Measurements from ENCODE around the gene SPACA6.
A peak's percentile ranks its signal among the peaks of the same experiment; 100 is the strongest.

SPACA6 gene

DNA sequence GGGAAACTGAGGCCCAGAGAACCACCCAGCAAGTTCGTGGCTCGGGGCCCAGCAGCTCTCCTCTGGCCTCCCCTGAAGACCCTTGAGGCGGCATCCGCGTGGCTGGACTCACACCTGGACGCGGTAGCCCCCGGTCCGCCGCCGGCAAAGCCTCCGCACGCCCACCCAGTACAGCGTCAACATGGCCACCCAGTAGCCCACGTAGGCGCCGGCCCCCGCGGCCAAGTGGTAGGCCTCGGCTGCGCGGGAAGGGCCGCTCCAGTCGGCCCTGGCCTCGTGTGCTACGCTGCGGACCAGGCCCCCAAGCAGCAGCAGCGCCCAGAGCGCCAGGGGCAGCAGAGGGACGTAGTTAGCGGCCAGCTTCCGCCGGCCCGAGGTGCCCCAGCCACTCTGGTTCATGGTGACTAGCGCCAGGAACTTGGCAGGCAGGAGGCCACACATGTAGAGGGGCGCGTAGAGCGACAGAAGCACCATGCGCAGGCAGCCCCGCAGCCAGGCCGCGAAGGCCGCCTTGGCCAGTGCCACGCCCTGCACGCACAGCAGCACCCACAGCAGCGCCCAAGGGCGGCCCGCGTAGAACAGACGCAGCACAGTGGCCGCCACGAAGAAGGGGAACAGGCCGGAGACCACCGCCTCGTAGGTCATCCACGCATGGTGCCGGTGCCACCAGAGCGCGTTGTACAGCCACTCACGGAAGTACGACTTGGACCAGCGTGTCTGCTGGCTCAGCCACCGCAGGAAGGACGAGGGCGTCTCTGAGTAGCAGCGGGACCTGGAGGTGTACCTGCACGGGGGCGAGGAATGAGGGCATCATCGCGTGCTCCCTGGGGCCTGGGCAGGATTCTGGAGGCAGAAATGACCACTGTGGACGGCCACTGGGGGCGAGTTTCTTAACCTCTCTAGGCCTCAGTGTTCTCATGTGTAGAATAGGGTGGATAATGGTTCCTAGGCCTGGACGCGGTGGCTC is 20.5 kb downstream of the SPACA6 start:
- Histone ChIP-seq H3K18ac (ENCODE audit: low read length) (peak overlapping the region; percentile 60), H3K9ac (ENCODE audit: low read depth, low read length, poor library complexity) (no peak overlapping the region), H3K4ac (ENCODE audit: low read length) (no peak overlapping the region), H3K27me3 (ENCODE audit: control insufficient read depth in 3 of 3, insufficient read depth in 3 of 3, low read depth in 1 of 3, low read length in 3 of 3) (peaks cover 0 to 31% (median 3%) of the 10 kb centered on the region in 3 experiments), H3K23ac (ENCODE audit: low read depth, low read length, poor library complexity) (peak overlapping the region; percentile 76), H3K9me3 (replicated peaks in 1 of 2; ENCODE audit: control insufficient read depth in 2 of 2, insufficient read depth in 1 of 2, low read depth in 1 of 2, low read length in 2 of 2) (no peaks in the 10 kb centered on the region), H3K14ac (ENCODE audit: low read length) (no peak overlapping the region), H2AFZ (ENCODE audit: low read length) (no peak overlapping the region), H2BK120ac (ENCODE audit: low read depth, low read length) (no peak overlapping the region), H2AK5ac (ENCODE audit: low read depth, low read length) (peak overlapping the region; percentile 60), H4K91ac (ENCODE audit: low read depth, low read length, poor library complexity) (peak overlapping the region; percentile 7), H4K8ac (ENCODE audit: low read depth, low read length) (peak overlapping the region; percentile 23), H2BK15ac (ENCODE audit: low read length) (no peak overlapping the region), H3K4me3 (ENCODE audit: low read length in 2 of 2) (no peak overlapping the region), H3K4me2 (ENCODE audit: insufficient read depth, low read length, poor library complexity, severe bottlenecking) (no peak overlapping the region), H2BK12ac (ENCODE audit: low read length) (peak overlapping the region; percentile 53), H3K79me1 (ENCODE audit: low read depth, low read length) (no peaks in the 10 kb centered on the region), H2BK5ac (ENCODE audit: low read length) (no peak overlapping the region), H3K36me3 (replicated peaks in 1 of 2; ENCODE audit: control insufficient read depth in 2 of 2, insufficient read depth in 2 of 2, low read length in 2 of 2) (no peaks in the 10 kb centered on the region), H3K27ac (replicated peaks; ENCODE audit: low read length) (no peak overlapping the region), H3K4me1 (ENCODE audit: control insufficient read depth in 2 of 2, insufficient read depth in 1 of 2, low read depth in 1 of 2, low read length in 2 of 2) (no peaks in the 10 kb centered on the region)
- WGBS, 2 donors (ENCODE audit: extremely low coverage in 2 of 2, insufficient read length in 2 of 2, insufficient replicate concordance in 1 of 2): no CpG with 5 or more reads among the region's 74 CpGs
- no peak for DNase-seq (ENCODE audit: low spot score)

DNA sequence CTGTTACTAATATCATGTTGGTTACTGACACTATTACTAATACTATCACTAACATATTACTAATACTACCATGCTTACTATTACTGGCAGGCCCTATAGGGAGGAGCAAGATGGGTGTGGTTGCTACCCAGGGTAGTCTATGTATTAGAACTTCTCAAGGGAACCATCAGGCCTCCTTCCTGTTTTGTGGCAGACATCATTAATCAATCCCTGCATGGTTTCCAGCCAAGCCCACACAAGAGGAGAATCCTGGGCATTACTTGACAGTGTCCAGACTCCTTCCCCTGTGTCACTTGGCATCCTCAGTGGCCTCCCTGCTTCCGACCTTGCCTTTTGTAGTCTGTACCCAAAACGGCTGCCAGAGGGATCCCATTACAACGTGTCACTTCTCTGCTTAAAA is 21.7 kb downstream of the SPACA6 start:
- Histone ChIP-seq H3K9ac (ENCODE audit: low read depth, low read length, poor library complexity) (no peak overlapping the region), H2BK12ac (ENCODE audit: low read length) (no peak overlapping the region), H2AK5ac (ENCODE audit: low read depth, low read length) (no peak overlapping the region), H3K27me3 (ENCODE audit: control insufficient read depth in 3 of 3, insufficient read depth in 3 of 3, low read depth in 1 of 3, low read length in 3 of 3) (peaks cover 8 to 43% (median 15%) of the 10 kb centered on the region in 3 experiments), H3K4me2 (ENCODE audit: insufficient read depth, low read length, poor library complexity, severe bottlenecking) (no peak overlapping the region), H3K18ac (ENCODE audit: low read length) (no peak overlapping the region), H3K4ac (ENCODE audit: low read length) (no peak overlapping the region), H3K36me3 (replicated peaks in 1 of 2; ENCODE audit: control insufficient read depth in 2 of 2, insufficient read depth in 2 of 2, low read length in 2 of 2) (no peaks in the 10 kb centered on the region), H2AFZ (ENCODE audit: low read length) (no peak overlapping the region), H3K14ac (ENCODE audit: low read length) (no peak overlapping the region), H3K79me1 (ENCODE audit: low read depth, low read length) (no peaks in the 10 kb centered on the region), H3K9me3 (replicated peaks in 1 of 2; ENCODE audit: control insufficient read depth in 2 of 2, insufficient read depth in 1 of 2, low read depth in 1 of 2, low read length in 2 of 2) (peaks cover 0 to 5% of the 10 kb centered on the region in 2 donors), H3K27ac (replicated peaks; ENCODE audit: low read length) (no peak overlapping the region), H4K91ac (ENCODE audit: low read depth, low read length, poor library complexity) (no peak overlapping the region), H3K4me1 (ENCODE audit: control insufficient read depth in 2 of 2, insufficient read depth in 1 of 2, low read depth in 1 of 2, low read length in 2 of 2) (peaks cover 0 to 2% of the 10 kb centered on the region in 2 donors), H3K4me3 (ENCODE audit: low read length in 2 of 2) (no peak overlapping the region), H2BK120ac (ENCODE audit: low read depth, low read length) (no peak overlapping the region), H3K23ac (ENCODE audit: low read depth, low read length, poor library complexity) (no peak overlapping the region), H2BK5ac (ENCODE audit: low read length) (no peak overlapping the region), H2BK15ac (ENCODE audit: low read length) (no peak overlapping the region), H4K8ac (ENCODE audit: low read depth, low read length) (no peak overlapping the region)
- no peak for DNase-seq (ENCODE audit: low spot score)
- WGBS, 2 donors (ENCODE audit: extremely low coverage in 2 of 2, insufficient read length in 2 of 2, insufficient replicate concordance in 1 of 2): no CpG with 5 or more reads among the region's 3 CpGs

- H3K4me3 ChIP-seq (ENCODE audit: low read length in 2 of 2): no peak overlapping the region
- no peak overlapping the region for H2AK5ac ChIP-seq (ENCODE audit: low read depth, low read length)
- H3K36me3 ChIP-seq (replicated peaks in 1 of 2; ENCODE audit: control insufficient read depth in 2 of 2, insufficient read depth in 2 of 2, low read length in 2 of 2): no peaks in the 10 kb centered on the region
- no peak overlapping the region for H3K4ac ChIP-seq (ENCODE audit: low read length)
- H3K4me2 ChIP-seq (ENCODE audit: insufficient read depth, low read length, poor library complexity, severe bottlenecking): no peak overlapping the region
- no peak overlapping the region for H3K23ac ChIP-seq (ENCODE audit: low read depth, low read length, poor library complexity)
- H3K4me1 ChIP-seq (ENCODE audit: control insufficient read depth in 2 of 2, insufficient read depth in 1 of 2, low read depth in 1 of 2, low read length in 2 of 2): peaks cover 0 to 2% of the 10 kb centered on the region in 2 donors
- H2AFZ ChIP-seq (ENCODE audit: low read length): no peak overlapping the region
- H2BK15ac ChIP-seq (ENCODE audit: low read length): no peak overlapping the region
- H3K9me3 ChIP-seq (replicated peaks in 1 of 2; ENCODE audit: control insufficient read depth in 2 of 2, insufficient read depth in 1 of 2, low read depth in 1 of 2, low read length in 2 of 2): peaks cover 0 to 5% of the 10 kb centered on the region in 2 donors
- no peak overlapping the region for H3K9ac ChIP-seq (ENCODE audit: low read depth, low read length, poor library complexity)
- no peak overlapping the region for H2BK120ac ChIP-seq (ENCODE audit: low read depth, low read length)
- H3K18ac ChIP-seq (ENCODE audit: low read length): no peak overlapping the region
- no peak overlapping the region for H4K91ac ChIP-seq (ENCODE audit: low read depth, low read length, poor library complexity)
- no peak overlapping the region for H4K8ac ChIP-seq (ENCODE audit: low read depth, low read length)
- no CpG with 5 or more reads among the region's 3 CpGs for WGBS, 2 donors (ENCODE audit: extremely low coverage in 2 of 2, insufficient read length in 2 of 2, insufficient replicate concordance in 1 of 2)
- no peak overlapping the region for H2BK12ac ChIP-seq (ENCODE audit: low read length)
- no peak for DNase-seq (ENCODE audit: low spot score)
- no peaks in the 10 kb centered on the region for H3K79me1 ChIP-seq (ENCODE audit: low read depth, low read length)
- peaks cover 8 to 53% (median 18%) of the 10 kb centered on the region in 3 experiments for H3K27me3 ChIP-seq (ENCODE audit: control insufficient read depth in 3 of 3, insufficient read depth in 3 of 3, low read depth in 1 of 3, low read length in 3 of 3)
- no peak overlapping the region for H2BK5ac ChIP-seq (ENCODE audit: low read length)
- no peak overlapping the region for H3K27ac ChIP-seq (replicated peaks; ENCODE audit: low read length)
- no peak overlapping the region for H3K14ac ChIP-seq (ENCODE audit: low read length)
Measured at GRCh38 chr19:51715850-51716249, 22.7 kb downstream of the SPACA6 start.

GRCh38 chr19:51716925-51717324 is 23.8 kb downstream of the SPACA6 start:
- Histone ChIP-seq H2BK5ac (ENCODE audit: low read length) (no peak overlapping the region), H2BK120ac (ENCODE audit: low read depth, low read length) (no peak overlapping the region), H3K4ac (ENCODE audit: low read length) (no peak overlapping the region), H3K23ac (ENCODE audit: low read depth, low read length, poor library complexity) (no peak overlapping the region), H2BK15ac (ENCODE audit: low read length) (no peak overlapping the region), H3K36me3 (replicated peaks in 1 of 2; ENCODE audit: control insufficient read depth in 2 of 2, insufficient read depth in 2 of 2, low read length in 2 of 2) (no peaks in the 10 kb centered on the region), H3K4me3 (ENCODE audit: low read length in 2 of 2) (no peak overlapping the region), H3K9me3 (replicated peaks in 1 of 2; ENCODE audit: control insufficient read depth in 2 of 2, insufficient read depth in 1 of 2, low read depth in 1 of 2, low read length in 2 of 2) (peaks cover 0 to 5% of the 10 kb centered on the region in 2 donors), H2BK12ac (ENCODE audit: low read length) (no peak overlapping the region), H3K9ac (ENCODE audit: low read depth, low read length, poor library complexity) (no peak overlapping the region), H3K14ac (ENCODE audit: low read length) (no peak overlapping the region), H4K8ac (ENCODE audit: low read depth, low read length) (no peak overlapping the region), H3K27ac (replicated peaks; ENCODE audit: low read length) (no peak overlapping the region), H3K79me1 (ENCODE audit: low read depth, low read length) (no peaks in the 10 kb centered on the region), H4K91ac (ENCODE audit: low read depth, low read length, poor library complexity) (no peak overlapping the region), H3K18ac (ENCODE audit: low read length) (no peak overlapping the region), H3K4me2 (ENCODE audit: insufficient read depth, low read length, poor library complexity, severe bottlenecking) (no peak overlapping the region), H2AFZ (ENCODE audit: low read length) (no peak overlapping the region), H3K27me3 (ENCODE audit: control insufficient read depth in 3 of 3, insufficient read depth in 3 of 3, low read depth in 1 of 3, low read length in 3 of 3) (peaks cover 8 to 63% (median 18%) of the 10 kb centered on the region in 3 experiments), H2AK5ac (ENCODE audit: low read depth, low read length) (no peak overlapping the region), H3K4me1 (ENCODE audit: control insufficient read depth in 2 of 2, insufficient read depth in 1 of 2, low read depth in 1 of 2, low read length in 2 of 2) (peaks cover 0 to 2% of the 10 kb centered on the region in 2 donors)
- WGBS, 2 donors (ENCODE audit: extremely low coverage in 2 of 2, insufficient read length in 2 of 2, insufficient replicate concordance in 1 of 2): no CpG with 5 or more reads among the region's 11 CpGs
- DNase-seq (ENCODE audit: low spot score): no peak

Measured in neuronal stem cell (in vitro differentiated cells).